Right kidney (tissue), 1 donor: ENCODE measurements around the gene TACC3.

Source experiments
- DNase-seq: peaks from one replicate; pipeline ENCODE4 v3.0.0-alpha.2; 2016

TACC3 gene

GRCh38 chr4:1759170-1759817, 38.0 kb downstream of the TACC3 start:
- DNase-seq: peak; percentile 32

- peak; percentile 37 for DNase-seq
Observed at GRCh38 chr4:1759818-1760223, 38.5 kb downstream of the TACC3 start.

DNA sequence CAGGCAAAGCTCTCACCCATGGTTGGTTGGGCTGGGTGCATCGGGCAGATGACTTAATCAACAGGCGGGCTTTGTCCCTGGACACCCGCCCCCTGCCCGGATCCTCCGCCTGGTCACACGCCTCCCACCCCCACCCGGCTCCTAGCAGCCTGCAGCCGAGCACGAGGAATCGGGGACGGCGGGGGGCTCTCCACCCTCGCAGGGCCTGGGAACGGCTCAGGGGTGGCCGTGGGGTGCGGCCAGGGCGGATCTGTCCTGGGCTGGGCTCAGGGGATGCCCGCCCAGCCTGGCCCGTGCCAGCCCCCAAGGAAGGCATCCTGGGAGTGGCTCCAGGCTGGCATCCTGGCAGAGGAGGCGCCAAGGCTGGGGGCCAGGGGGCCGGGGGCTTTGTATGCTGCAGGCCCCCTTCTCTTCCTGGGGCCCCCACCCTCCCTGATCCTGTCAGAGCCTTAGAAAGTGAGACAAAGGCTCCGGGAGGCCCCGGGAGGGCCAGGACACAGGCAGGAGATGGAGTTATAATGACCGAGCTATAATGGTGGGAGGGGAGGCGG, 39.3 kb downstream of the TACC3 start:
- DNase-seq: peak; percentile 35

DNA sequence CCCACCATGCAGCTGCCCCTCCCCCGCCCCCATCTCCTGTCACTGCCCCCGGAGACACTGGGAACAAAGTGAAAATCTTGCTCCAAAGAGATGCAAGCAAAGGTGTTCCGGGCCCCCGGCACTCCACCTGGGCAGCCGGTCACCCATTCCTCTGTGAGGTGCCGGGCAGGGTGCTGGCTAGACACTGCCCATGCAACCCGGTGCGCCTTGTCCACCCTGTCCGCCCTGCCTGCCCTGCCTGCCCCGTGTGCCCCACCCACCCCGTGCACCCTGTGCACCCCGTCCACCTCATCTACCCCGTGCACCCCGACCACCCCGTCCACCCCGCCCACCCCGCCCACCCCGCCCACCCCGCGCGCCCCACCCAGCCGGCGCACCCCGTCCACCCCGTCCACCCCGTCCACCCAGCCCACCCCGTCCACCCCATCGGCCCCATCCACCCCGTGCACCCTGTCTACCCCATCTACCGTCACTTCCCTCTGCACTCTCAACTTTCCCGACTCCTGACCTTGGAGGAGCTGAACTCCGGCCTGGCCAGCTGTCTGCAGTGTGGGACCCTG, 39.9 kb downstream of the TACC3 start:
- no peak for DNase-seq

GRCh38 chr4:1762264-1763010, 41.1 kb downstream of the TACC3 start:
- DNase-seq: peak; percentile 29

DNA sequence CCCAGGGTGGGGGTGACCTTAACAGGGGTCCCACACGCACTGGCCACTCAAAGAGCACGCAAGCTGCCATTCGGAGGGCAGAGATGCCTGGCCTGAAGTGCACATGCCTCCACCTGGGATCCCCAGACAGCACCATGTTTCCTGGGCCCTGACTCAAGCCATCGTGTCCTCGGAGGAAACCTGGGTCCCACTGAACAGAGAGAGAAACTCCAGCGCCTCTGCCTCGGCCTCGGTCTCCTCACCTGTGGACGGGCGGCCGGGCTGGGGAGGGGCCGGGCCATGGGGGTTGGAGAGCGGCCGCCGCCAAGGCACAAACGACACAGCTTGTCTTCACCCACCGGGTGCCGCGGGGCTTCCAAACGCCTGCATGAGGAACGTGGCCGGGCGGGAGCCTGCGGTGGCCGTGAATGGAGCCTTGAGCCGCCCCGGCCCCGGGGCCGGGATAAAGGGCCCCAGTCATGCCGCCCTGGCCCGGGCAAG, 41.8 kb downstream of the TACC3 start:
- DNase-seq: peak; percentile 59

GRCh38 chr4:1763550-1764080, 42.3 kb downstream of the TACC3 start:
- DNase-seq: peak; percentile 71

- no peak for DNase-seq
Observed at GRCh38 chr4:1764670-1765069, 43.3 kb downstream of the TACC3 start.

GRCh38 chr4:1765409-1766072, 44.2 kb downstream of the TACC3 start:
- DNase-seq: no peak

DNA sequence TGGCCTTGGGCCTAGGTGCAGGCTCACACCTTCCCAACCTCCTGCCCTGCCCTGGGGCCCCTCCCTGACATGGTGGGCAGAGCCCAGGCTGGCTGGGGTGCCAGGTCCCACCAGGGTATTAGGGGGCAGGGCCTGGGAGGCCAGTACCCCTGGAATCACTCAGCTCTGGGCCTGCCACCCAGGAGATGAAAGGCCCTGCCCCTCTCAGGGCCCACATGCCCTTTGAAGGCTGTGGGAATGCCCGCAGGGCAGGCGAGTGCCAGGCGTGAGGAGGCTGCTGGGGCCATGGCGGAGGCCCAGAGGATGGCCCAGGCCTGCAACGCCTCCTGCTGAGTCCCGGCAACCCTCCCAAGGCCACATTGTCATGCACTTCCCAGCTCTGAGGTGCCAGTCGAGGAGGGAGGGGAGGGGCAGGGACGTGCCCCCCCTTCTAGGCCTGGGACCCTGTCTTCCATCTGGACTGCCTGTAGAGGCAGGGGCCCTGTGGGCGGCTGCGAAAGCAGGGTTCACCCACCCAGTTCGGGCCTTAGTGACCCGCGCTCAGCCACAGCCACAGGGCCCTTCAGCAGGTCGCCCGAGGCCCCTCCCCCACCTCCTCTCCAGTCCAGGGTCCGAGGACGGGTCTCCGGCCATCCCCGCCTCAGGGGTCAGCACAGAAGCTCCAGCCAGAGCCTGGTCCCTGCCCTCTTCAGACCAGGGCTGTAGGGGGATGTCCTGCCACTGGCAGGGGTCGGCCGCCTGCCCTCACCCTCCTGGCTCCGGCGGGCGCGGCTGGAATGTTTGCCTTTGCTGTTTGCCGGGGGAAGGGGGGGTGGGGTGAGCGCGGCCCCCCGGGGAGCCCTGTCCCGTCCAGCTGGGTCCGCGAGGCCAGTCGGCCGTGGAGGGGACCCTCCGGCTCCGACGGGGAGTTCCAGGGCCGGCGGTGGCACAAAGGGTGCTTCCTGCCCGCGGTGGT, 45.1 kb downstream of the TACC3 start:
- peak; percentile 80 for DNase-seq

GRCh38 chr4:1767061-1767769, 45.9 kb downstream of the TACC3 start:
- peak; percentile 76 for DNase-seq

- no peak for DNase-seq
Observed at GRCh38 chr4:1767770-1768366, 46.5 kb downstream of the TACC3 start.

- DNase-seq: no peak
Observed at GRCh38 chr4:1768367-1769034, 47.2 kb downstream of the TACC3 start.

DNA sequence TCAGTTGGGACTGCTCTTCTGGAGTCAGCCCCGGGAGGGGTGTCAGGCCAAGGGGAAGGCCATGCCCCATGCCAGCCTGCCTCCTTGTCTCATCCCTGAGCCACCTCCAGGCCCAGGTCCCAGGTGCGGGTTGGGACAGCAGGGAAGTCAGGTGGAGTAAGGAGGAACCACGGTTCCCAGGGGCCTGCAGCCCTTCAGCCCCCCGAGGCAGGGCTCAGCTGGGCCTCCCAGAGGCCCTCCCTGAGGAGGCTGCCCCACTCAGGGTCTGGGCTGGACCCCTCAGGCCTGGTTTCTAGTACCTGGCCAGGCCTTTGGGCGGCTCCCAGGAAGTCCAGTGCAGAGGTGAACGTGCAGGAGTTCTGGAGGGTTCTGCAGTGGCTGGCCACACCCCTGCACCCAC, 48.4 kb downstream of the TACC3 start:
- no peak for DNase-seq

GRCh38 chr4:1770245-1770644, 48.9 kb downstream of the TACC3 start:
- no peak for DNase-seq

GRCh38 chr4:1770791-1771231, 49.5 kb downstream of the TACC3 start:
- DNase-seq: no peak

DNA sequence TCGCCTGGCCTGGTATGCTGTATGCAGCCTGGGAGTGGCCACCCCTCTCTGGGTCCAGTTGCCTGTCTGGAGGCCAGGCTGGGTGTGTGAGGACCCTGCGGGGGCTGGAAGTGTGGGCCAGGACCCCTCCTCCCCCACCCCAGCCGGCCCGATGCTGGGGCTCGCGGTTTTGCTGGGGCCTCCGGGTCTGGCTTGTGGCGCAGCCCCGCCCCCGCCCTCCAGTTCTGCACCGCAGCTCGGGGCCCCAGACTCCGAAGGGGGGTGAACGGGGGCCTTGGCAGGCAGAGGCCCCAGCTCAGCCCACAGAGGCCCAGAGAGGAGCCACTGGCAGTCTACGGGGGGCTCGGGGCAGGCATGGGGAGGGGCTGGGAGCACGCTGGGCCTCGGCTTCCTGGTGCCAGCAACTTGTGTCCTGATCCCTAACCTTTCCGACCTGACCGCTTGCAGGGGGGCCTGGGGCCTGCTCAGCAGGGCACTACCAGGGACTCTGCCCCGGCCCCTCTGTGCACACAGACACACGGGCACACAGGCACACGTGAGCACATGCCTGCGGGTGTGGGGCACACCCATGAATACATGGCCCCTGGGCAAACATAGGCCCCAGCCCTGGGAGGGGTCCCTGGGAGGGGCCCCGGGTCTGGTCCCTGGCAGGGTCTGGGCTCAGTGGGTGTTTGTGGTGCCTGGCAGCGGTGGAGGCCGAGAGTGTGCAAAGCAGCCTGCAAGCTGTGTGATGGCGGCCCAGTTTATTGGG, 50.4 kb downstream of the TACC3 start:
- no peak for DNase-seq

- no peak for DNase-seq
Observed at GRCh38 chr4:1772853-1773538, 51.7 kb downstream of the TACC3 start.
